ENCODE results near the gene SMAD4. TPM values are rescaled to one million over a fixed set of nuclear protein-coding genes. Genes with fewer than 3 reads are reported as not detected.

SMAD4 gene
- total RNA-seq, 1 experiment from 2014 or later: 19.7 TPM

GRCh38 chr18:51044928-51045585, 15.0 kb downstream of the SMAD4 start:
- no TSS peak for BruUV-seq (replicated peaks)
- no peaks in the 10 kb centered on the region for H3K4me1 ChIP-seq (ENCODE audit: insufficient read depth, low read length)
- peaks cover 61% of the 10 kb centered on the region for H3K79me2 ChIP-seq (ENCODE audit: low read length)
- H3K27ac ChIP-seq (ENCODE audit: low read length): no peak overlapping the region
- H2AFZ ChIP-seq (ENCODE audit: low read length): no peak overlapping the region
- no peak for ATAC-seq
- ChIA-PET POLR2A (ENCODE audit: unreplicated experiment) (no interaction called here), CTCF (interaction anchor here (0.6 kb wide), 1 partner anchor 186 kb away, joined by 6 read pairs; no protein-coding TSS in a partner anchor)
- intact Hi-C loops (cut with micrococcal nuclease): no loop called here
- TF ChIP-seq EZH2phosphoT487 (IDR thresholded peaks at IDR 0.05; ENCODE audit: borderline replicate concordance, low read length) (no peak), CTCF (conservative IDR thresholded peaks at IDR 0.05; ENCODE audit: low read depth, low read length) (no peak), EZH2 (IDR thresholded peaks at IDR 0.05; ENCODE audit: low read length, unreplicated experiment) (no peak)
- no peak for DNase-seq
- no peaks in the 10 kb centered on the region for H3K27me3 ChIP-seq (ENCODE audit: low read length)
- no peaks in the 10 kb centered on the region for H3K9me2 ChIP-seq (replicated peaks; ENCODE audit: low read length)
- H4K20me1 ChIP-seq (ENCODE audit: low read length): no peaks in the 10 kb centered on the region
- no peak overlapping the region for H3K4me3 ChIP-seq (ENCODE audit: low read length)
- no peak overlapping the region for H3K4me2 ChIP-seq (ENCODE audit: low read length)
- no peaks in the 10 kb centered on the region for H3F3A ChIP-seq (ENCODE audit: low read length, unreplicated experiment)
- H3K36me3 ChIP-seq (ENCODE audit: low read depth, low read length): no peaks in the 10 kb centered on the region
- H3K9ac ChIP-seq (ENCODE audit: low read length): no peak overlapping the region
- no peaks in the 10 kb centered on the region for H3K9me3 ChIP-seq (ENCODE audit: low read length)

GRCh38 chr18:51048190-51048589, 18.2 kb downstream of the SMAD4 start:
- no peaks in the 10 kb centered on the region for H4K20me1 ChIP-seq (ENCODE audit: low read length)
- H2AFZ ChIP-seq (ENCODE audit: low read length): no peak overlapping the region
- ChIA-PET CTCF (no interaction called here), POLR2A (ENCODE audit: unreplicated experiment) (no interaction called here)
- H3K9me2 ChIP-seq (replicated peaks; ENCODE audit: low read length): no peaks in the 10 kb centered on the region
- H3K4me3 ChIP-seq (ENCODE audit: low read length): no peak overlapping the region
- H3K36me3 ChIP-seq (ENCODE audit: low read depth, low read length): no peaks in the 10 kb centered on the region; the same call in 1 of the 2 replicates
- H3K9me3 ChIP-seq (ENCODE audit: low read length): no peaks in the 10 kb centered on the region
- no peak for DNase-seq
- H3K4me2 ChIP-seq (ENCODE audit: low read length): no peak overlapping the region
- TF ChIP-seq EZH2phosphoT487 (IDR thresholded peaks at IDR 0.05; ENCODE audit: borderline replicate concordance, low read length): no peak
- no peak for TF ChIP-seq CTCF (conservative IDR thresholded peaks at IDR 0.05; ENCODE audit: low read depth, low read length)
- TF ChIP-seq EZH2 (IDR thresholded peaks at IDR 0.05; ENCODE audit: low read length, unreplicated experiment): no peak
- no peaks in the 10 kb centered on the region for H3F3A ChIP-seq (ENCODE audit: low read length, unreplicated experiment)
- ATAC-seq: no peak
- no peak overlapping the region for H3K27ac ChIP-seq (ENCODE audit: low read length)
- no peak overlapping the region for H3K9ac ChIP-seq (ENCODE audit: low read length)
- H3K27me3 ChIP-seq (ENCODE audit: low read length): no peaks in the 10 kb centered on the region
- peaks cover 31% of the 10 kb centered on the region for H3K79me2 ChIP-seq (ENCODE audit: low read length)
- no TSS peak for BruUV-seq (replicated peaks)
- intact Hi-C loops (cut with micrococcal nuclease): no loop called here
- no peaks in the 10 kb centered on the region for H3K4me1 ChIP-seq (ENCODE audit: insufficient read depth, low read length)

- ChIA-PET POLR2A (ENCODE audit: unreplicated experiment) (no interaction called here), CTCF (no interaction called here)
- Histone ChIP-seq H3K36me3 (ENCODE audit: low read depth, low read length) (no peaks in the 10 kb centered on the region; the same call in 1 of the 2 replicates), H3K4me3 (ENCODE audit: low read length) (no peak overlapping the region), H3F3A (ENCODE audit: low read length, unreplicated experiment) (no peaks in the 10 kb centered on the region), H3K9me3 (ENCODE audit: low read length) (no peaks in the 10 kb centered on the region), H3K4me1 (ENCODE audit: insufficient read depth, low read length) (no peaks in the 10 kb centered on the region), H3K79me2 (ENCODE audit: low read length) (peaks cover 23% of the 10 kb centered on the region), H3K27me3 (ENCODE audit: low read length) (no peaks in the 10 kb centered on the region), H3K9me2 (replicated peaks; ENCODE audit: low read length) (no peaks in the 10 kb centered on the region), H2AFZ (ENCODE audit: low read length) (no peak overlapping the region), H3K4me2 (ENCODE audit: low read length) (no peak overlapping the region), H4K20me1 (ENCODE audit: low read length) (no peaks in the 10 kb centered on the region), H3K27ac (ENCODE audit: low read length) (no peak overlapping the region), H3K9ac (ENCODE audit: low read length) (no peak overlapping the region)
- no peak for ATAC-seq
- no peak for TF ChIP-seq CTCF (conservative IDR thresholded peaks at IDR 0.05; ENCODE audit: low read depth, low read length)
- TF ChIP-seq EZH2 (IDR thresholded peaks at IDR 0.05; ENCODE audit: low read length, unreplicated experiment): no peak
- no peak for TF ChIP-seq EZH2phosphoT487 (IDR thresholded peaks at IDR 0.05; ENCODE audit: borderline replicate concordance, low read length)
- BruUV-seq (replicated peaks): no TSS peak
- no peak for DNase-seq
- intact Hi-C loops (cut with micrococcal nuclease): no loop called here
Observed at GRCh38 chr18:51049137-51049536, 19.1 kb downstream of the SMAD4 start.

Data from PC-3 (cell line).